ENCODE results near the gene PLD5.

Gene PLD5

DNA sequence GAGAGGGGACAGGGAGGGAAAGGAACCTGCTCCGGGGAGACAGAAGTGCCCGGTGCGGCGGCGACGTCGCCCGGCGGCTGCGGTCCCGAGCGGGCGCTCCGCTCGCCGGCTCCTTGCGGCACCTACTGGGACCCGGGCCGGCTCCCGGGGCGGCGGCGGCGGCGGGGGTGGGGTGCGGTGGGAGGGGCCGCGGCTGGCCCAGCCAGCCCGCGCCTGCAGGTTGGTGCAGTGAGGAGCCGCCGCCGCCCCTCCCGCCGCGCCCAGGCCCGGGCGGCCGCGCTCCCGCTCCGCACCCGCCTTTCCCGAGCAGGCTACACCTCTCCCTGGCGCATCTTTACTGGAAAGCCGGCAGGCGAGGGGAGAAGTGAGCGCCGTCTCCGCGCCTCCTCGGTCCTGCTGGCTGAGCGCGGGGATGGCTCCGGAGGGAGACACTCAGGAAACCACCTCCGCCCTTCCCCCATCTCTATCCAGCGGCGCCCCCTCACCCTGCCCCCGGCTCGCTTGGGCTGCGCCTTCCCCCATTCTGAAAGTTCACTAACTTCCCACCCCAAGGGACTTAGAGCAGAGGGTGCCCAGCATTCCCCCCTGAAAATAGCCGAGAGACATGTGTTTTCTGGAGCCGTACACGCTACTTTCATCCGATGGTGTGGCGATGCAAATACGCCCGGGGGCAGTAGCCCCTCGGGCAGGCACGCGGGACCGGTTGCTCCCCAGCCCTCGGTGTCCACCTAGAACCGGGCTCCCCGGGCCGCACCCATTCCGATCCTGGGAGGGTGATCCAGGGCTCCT, at the start of gene PLD5:
Gene PLD5, minus strand, starts transcription at position 127 of the 789 bp plus-strand sequence.
- DNase-seq (ENCODE audit: low read depth, low spot score) = peak; percentile 32

GRCh38 chr1:242569867-242570266, 45.4 kb upstream of the PLD5 start:
- peak; percentile 32 for DNase-seq (ENCODE audit: low read depth, low spot score)

DNA sequence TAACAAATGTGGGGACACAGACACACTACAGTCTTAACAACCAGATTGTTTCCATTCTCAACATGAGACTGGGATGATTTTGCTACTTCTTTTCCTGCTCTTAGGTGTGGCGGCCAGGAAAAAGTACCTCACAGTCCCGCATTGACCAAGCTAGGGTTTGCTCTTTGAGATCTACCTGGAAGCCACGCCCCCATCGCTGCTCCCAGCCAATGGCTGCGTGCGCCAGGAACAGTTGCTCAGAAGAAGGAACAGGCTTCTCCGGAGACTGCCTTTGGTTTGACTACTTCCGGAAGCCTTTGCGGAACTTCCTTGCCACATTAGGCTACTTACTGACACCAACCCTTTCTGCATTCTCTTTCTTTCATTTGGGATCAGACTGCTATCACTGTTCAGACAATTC, 44.2 kb upstream of the PLD5 start:
- DNase-seq (ENCODE audit: low read depth, low spot score) = no peak

- no peak for DNase-seq (ENCODE audit: low read depth, low spot score)
Observed at GRCh38 chr1:242567596-242567995, 43.1 kb upstream of the PLD5 start.

DNA sequence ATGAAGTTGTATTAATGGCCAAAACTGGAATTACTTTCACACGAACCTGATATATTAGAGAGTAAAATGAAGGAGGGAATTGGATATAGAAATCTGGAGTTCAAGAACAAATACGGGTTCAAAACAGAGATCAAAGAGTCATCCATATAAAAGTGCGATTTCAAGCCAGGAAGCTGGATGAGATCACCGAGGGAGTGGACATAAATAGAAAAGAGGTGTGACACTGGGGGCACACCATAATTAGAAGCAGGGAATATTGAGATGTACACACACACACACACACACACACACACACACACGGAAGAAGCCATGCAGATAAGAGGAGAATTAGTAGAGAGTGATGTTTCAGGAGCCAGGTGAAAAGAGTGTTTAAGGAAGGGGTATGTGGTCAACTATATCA, 32.3 kb upstream of the PLD5 start:
- no peak for DNase-seq (ENCODE audit: low read depth, low spot score)

- DNase-seq (ENCODE audit: low read depth, low spot score) = no peak
Observed at GRCh38 chr1:242556276-242556675, 31.8 kb upstream of the PLD5 start.

DNA sequence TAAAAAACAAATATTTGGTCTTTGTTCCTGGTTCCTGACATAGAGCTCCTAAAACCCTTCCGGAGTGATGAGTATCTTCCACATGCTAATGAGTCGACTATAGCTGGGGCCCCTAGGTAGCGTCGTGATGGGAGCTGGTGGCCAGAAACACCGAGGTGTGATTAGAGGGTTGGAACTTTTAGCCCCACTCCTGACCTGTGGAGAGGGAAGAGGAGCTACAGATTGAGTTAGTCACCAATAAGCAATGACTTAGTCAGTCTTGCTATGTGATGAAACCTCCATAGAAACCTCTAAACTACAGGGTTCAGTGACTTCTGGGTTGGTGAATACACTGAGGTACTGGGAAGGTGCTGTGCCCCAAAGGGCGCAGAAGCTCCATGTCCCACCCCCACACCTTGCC, 30.1 kb upstream of the PLD5 start:
- no peak for DNase-seq (ENCODE audit: low read depth, low spot score)

DNA sequence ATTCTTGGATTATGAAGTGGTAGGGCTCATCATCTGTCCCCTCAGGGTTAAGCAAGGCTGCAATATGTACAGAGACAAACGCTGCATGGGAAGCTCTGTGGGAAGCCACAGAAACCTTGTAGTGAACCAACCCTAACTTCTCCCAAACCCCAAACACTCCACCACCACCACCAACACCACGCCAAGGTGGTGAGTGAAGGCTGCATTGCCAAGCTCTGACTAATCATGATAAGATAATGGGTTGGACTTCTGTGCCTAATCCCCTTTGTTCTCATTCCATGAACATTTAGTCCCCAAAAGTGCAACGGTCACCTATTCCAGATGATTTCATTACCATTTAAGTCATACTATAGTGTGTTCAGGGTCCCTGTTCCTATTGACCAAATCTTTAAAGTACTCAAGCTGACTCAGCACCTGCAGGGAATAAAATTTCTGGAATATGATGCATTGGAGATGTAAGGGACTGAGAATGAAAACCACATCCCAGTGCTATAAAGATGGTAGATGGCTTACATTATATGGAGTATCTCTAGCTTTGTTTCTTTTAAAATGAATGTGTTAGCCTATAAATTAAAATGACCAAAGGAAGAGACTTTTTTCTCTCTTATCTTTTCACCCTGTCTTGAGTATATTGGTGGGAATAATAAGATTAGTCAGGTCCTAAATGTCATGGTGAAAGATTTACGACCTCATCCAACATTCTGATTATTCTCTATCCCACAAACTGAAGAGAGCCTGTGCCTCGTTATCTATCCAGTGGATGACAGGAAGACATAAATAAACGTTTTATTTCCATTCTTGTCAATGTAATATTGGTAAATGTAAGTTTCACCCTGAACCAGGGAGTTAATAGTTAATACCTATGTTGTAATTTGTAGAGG, 22.6 kb upstream of the PLD5 start:
- peak; percentile 1 for DNase-seq (ENCODE audit: low read depth, low spot score)

- DNase-seq (ENCODE audit: low read depth, low spot score) = no peak
Observed at GRCh38 chr1:242546441-242546840, 21.9 kb upstream of the PLD5 start.

DNA sequence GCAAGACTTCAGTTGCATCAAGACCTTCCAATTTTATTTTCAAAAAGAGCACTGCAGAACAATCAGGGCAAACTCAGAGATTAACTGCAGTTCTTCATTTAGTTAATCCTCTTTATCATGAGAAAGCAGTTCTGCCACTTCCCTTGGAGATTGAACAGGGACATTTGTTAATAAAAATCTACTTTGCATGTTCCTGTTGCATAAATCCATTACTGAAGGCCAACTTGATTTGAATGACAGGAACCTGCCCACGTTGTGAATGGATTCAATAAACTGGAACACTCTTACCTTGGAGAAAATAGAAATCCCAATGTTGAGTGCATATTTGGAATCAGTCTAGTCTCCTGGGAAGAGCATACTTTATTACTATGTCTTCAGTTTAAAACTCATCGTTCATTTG, 19.6 kb upstream of the PLD5 start:
- DNase-seq (ENCODE audit: low read depth, low spot score) = no peak

DNA sequence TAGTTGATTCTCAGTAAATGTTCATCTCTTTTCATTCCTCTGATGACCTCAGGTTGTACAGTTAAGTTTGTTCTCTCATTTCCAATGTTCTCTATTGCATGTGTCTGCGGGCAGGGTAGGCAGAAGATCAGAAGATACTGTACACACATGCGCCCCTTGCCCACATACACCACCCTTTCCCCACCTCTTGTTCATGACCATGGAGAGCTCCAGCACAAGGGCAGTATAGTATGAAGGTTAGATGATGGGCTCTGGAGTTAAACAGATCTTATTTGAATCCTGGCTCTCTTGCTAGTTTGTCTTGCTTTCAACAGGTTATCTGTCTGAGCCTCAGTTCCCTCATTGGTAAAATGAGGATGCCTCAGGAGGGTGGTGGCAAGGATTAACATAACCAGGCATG, 17.8 kb upstream of the PLD5 start:
- DNase-seq (ENCODE audit: low read depth, low spot score) = no peak

DNA sequence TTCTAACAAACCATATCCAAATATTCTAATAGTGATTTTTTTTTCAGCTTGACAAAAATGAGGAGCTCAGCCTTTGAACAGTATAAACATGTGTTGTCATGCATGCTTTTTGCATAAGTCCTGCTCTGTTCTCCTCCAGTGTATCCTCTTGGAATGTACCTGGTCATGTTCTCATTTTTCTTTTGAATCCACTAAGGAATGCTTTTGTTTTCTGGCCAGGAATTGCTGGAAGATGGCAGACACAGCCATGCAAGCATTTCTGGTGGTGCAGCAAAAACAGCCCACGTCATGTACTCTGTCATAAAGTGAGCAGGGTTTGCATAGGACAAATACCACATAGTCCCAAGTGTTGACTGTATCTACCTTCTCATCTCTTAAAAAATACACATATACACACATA, 11.5 kb upstream of the PLD5 start:
- peak; percentile 7 for DNase-seq (ENCODE audit: low read depth, low spot score)

DNA sequence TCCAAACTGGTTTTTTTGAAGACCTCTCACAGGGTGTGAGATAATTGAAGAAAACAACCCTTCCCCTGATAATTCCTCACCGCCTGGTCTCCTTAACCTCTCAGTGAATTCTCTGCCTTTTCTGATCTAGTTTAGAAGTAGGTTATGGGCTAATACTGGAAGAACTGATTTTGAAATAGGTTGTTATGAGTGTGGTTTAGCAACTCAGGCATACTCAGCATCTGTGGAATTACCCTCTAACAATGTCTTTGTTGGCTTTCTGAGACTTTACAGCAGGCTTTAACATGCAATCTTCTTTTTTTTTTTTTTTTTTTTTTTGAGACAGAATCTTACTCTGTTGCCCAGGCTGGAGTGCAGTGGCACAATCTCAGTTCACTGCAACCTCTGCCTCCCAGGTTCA, 10.3 kb upstream of the PLD5 start:
- no peak for DNase-seq (ENCODE audit: low read depth, low spot score)

DNA sequence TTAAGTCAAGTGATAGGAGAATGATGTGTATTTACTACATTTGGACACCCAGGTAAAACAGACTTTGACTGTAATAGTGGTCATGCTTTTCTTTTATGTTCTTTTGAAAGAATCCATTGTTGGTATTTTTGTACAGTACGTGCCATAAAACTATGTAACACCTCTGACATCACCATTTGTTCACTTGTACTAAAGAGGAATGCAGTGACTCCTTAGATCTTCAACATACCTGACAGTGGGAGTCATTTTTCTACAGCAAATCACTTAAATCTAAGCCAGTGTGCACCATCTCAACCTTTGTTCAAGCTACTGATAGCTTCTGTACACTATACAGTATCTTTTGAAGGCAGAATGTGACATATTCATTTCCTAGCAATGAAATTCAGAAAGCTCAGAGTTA, 6.3 kb upstream of the PLD5 start:
- peak; percentile 31 for DNase-seq (ENCODE audit: low read depth, low spot score)

DNA sequence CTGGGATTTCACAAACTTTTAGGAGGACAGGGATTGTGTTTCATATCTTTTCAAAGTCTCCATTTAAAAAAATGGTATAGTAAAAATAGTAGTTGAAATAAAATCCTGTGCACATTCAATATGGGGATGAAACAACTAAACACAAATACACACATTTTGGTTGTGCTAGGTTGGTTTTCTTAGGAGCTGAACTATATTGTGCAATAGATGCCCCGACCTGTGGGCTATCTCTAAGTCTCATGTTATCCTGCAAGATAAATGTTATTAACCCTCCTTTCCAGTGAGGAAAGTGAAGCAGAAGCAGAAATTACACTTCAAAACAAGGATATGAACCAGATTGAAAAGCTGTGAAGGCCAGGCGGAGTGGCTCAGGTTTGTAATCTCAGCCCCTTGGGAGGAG, 1.3 kb upstream of the PLD5 start:
- no peak for DNase-seq (ENCODE audit: low read depth, low spot score)

DNA sequence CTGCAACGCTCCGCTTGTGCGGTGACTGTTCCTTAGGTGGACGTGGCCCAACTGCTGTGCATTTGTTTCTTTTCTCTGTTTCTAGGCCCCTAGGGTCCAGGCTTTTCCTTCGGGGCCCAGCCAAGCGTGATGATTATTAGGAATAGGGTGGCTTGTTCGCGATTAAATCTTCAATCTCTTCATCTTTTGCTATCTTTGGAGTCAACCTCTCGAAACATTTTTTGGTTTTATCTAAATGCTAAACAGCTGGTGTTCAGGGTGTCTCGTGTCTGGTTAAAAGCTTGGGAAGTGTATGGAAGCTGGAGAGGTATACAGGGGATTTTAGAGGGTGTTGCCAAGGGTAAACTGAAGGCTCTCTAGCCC, 844 bp upstream of the PLD5 start:
- DNase-seq (ENCODE audit: low read depth, low spot score) = no peak

DNA sequence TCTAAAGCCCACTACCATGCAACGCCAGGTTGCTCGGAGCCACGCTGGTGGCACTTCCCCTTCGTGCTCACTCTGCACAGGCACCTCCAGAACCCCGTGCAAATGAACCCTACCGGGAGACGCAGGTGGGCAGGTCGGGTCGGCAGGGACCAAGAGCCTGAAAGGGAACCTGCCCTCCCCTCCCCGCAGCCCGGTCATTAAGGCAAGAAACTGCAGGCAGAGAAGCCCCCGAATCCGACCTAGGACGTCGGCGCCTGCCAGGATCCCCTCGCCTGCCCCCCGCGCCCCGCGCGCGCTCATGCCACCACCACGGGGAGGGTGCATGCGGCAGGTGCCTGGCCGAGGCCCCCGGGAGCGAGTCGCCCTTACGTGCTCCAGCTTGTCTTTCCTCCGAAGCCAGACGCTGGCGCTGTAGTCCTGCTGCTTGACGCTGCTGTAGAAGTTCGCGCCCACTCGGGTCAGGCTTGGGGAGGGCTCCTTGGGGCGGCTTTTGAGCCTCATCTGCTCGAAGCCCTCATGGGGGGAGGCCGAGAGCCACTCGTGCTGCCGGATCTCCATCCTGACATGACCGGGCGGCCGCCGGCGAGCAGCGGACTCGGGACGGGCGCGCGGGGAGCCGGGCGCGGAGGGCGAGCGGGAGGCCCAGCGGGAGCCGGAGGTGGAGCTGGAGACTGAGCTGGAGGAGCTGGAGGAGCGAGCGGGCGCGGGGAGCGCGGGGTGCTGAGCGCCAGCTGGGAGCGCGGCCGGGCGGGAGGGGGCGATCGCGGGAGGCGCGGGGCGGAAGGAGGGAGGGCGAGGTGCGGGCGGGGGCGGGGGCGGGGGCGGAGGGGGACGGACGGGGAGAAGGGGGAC, 552 bp downstream of the PLD5 start:
- peak; percentile 71 for DNase-seq (ENCODE audit: low read depth, low spot score)

DNA sequence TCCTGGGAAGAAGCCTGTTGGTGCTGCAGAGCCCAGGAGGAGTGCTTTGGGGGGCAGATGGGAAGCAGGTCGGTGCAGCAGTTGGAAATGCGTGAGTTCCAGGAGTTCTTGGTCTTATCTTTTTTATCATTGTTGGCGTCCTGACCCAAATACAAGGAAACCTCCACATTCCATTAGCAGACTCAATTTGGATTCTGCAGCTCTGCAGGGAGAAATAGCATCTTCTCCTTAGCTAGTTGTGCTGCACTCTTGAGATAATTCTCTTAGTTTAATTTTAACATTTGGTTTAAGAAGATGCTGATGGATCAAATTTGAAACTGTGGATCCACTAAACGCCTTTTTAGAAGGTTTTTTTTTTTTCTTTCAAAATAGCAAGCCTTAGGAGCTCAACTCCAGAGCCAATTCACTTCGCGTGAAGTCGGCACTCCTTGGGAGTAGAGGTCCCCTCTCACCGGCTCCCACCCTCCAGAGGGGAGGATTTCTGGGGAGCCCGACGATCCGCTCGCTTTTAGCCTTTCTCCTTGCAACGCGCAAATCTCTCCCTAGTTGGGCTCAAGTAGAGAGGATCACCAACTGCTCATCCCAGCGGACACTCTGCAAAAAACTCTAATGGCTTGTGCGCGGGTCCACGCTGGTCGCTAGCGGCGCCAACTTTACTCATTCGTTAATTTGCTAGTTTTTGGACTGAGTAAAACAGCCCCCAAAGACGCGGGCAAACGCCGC, 1.3 kb downstream of the PLD5 start:
- peak; percentile 2 for DNase-seq (ENCODE audit: low read depth, low spot score)

DNA sequence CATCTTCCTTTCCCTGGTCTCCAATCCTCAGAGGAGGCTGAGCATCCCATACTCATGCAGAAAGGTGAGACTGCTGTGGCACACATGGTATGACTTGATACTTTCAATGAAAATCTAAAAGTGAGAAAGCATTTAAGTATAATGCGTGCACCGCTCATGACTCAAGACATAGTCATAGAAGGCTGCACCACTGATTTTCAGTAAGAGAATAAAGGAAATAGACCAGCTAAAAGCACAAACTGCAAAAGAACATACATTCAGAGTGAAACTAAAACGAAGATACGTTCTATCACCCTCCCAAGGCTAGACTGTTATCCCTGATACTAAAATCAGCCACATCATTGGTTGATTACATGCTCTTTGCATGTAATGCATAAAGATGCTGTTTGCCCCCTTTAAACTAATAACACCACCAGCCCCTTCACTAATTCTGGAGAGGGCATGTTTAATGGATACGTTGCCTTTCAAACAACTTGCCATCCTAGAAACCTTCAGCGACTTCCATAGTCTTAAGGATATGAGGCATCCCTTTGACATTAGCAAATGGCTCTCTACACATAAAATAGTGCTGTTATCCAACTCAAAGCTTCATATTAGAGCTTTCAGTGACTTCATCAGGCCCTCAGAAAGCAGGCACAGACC, 2.1 kb downstream of the PLD5 start:
- DNase-seq (ENCODE audit: low read depth, low spot score) = peak; percentile 3

GRCh38 chr1:242515555-242515954, 8.9 kb downstream of the PLD5 start:
- no peak for DNase-seq (ENCODE audit: low read depth, low spot score)

DNA sequence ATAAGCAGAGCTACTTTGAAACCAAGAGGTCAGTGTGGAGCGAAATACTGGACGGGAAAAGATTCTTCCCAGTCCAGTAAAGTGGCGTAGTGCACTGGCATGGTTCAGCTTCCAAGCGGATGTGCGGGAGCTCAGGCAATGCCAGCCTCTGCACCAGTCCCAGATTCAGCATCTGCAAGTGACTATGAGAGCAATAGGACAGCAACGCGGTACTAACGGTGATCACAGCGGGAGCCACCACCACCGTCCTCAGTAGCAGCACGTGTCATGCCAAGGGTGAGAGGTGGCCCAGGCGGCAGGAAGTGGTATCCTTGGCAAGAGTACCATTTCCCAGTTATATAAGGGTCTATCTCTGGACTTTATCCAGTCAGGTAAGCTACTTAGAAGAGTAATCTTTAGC, 17.8 kb downstream of the PLD5 start:
- no peak for DNase-seq (ENCODE audit: low read depth, low spot score)
